SK-N-SH treated with all-trans-retinoic acid at 6 μM for 48 hours (cell line): ENCODE data around the gene TTC28.
A peak's percentile ranks its signal among the peaks of the same experiment; 100 is the strongest.

Experiments
- ATAC-seq: fragments of 200-7000 bp; cut with Tn5 transposase; 3 replicates; pipeline ENCODE4 v1.9.1; 2020; ENCODE audit warnings: mild to moderate bottlenecking, moderate library complexity
- ARNTL ChIP-seq: fragments of 450-650 bp; formaldehyde crosslinking; IDR thresholded peaks from 2 replicates; pipeline ENCODE4 v1.5.0; 2020; ENCODE audit warnings: low read depth, mild to moderate bottlenecking, moderate library complexity, borderline replicate concordance
- BACH2 ChIP-seq: fragments of 250-450 bp; sonication (Bioruptor Pico); IDR thresholded peaks from 2 replicates; pipeline ENCODE4 v1.9.0; 2021; ENCODE audit warnings: mild to moderate bottlenecking, borderline replicate concordance
- CSDC2 ChIP-seq: fragments of 250-450 bp; sonication (Bioruptor Pico); IDR thresholded peaks from 2 replicates; pipeline ENCODE4 v1.5.0; 2020; ENCODE audit warnings: mild to moderate bottlenecking, moderate library complexity
- ESRRG ChIP-seq: fragments of 250-450 bp; sonication (Bioruptor Pico); IDR thresholded peaks from 2 replicates; pipeline ENCODE4 v1.6.1; 2021; ENCODE audit warnings: mild to moderate bottlenecking
- GLIS3 ChIP-seq: fragments of 250-450 bp; sonication (Bioruptor Pico); IDR thresholded peaks from 2 replicates; pipeline ENCODE4 v1.5.0; 2020; ENCODE audit warnings: mild to moderate bottlenecking, moderate library complexity
- ISL1 ChIP-seq: fragments of 250-450 bp; sonication (Bioruptor Pico); IDR thresholded peaks from 2 replicates; pipeline ENCODE4 v2.1.2; 2022; ENCODE audit warnings: mild to moderate bottlenecking, moderate library complexity
- OSR1 ChIP-seq: fragments of 250-450 bp; sonication (Bioruptor Pico); IDR thresholded peaks from 2 replicates; pipeline ENCODE4 v1.8.0; 2022; ENCODE audit warnings: moderate library complexity, mild to moderate bottlenecking, inconsistent platforms
- POU6F1 ChIP-seq: fragments of 250-450 bp; sonication (Bioruptor Pico); IDR thresholded peaks from 2 replicates; pipeline ENCODE4 v1.8.0; 2021; ENCODE audit warnings: low read depth, mild to moderate bottlenecking, moderate library complexity, borderline replicate concordance
- PPARA ChIP-seq: fragments of 250-450 bp; sonication (Bioruptor Pico); IDR thresholded peaks from 2 replicates; pipeline ENCODE4 v1.5.0; 2020; ENCODE audit warnings: mild to moderate bottlenecking, borderline replicate concordance
- RARB ChIP-seq: fragments of 250-450 bp; sonication (Bioruptor Pico); IDR thresholded peaks from 2 replicates; pipeline ENCODE4 v1.8.0; 2021; ENCODE audit warnings: mild to moderate bottlenecking, moderate library complexity
- SNAI2 ChIP-seq: fragments of 250-450 bp; sonication (Bioruptor Pico); IDR thresholded peaks from 2 replicates; pipeline ENCODE4 v1.5.0; 2020; ENCODE audit warnings: mild to moderate bottlenecking, moderate library complexity
- TCF4 ChIP-seq: fragments of 250-450 bp; sonication (Bioruptor Pico); IDR thresholded peaks from 2 replicates; pipeline ENCODE4 v1.8.0; 2021; ENCODE audit warnings: mild to moderate bottlenecking, moderate library complexity, borderline replicate concordance
- TOX ChIP-seq: fragments of 250-450 bp; sonication (Bioruptor Pico); IDR thresholded peaks from 2 replicates; pipeline ENCODE4 v1.8.0; 2021; ENCODE audit warnings: mild to moderate bottlenecking, moderate library complexity, borderline replicate concordance
- TSHZ2 ChIP-seq: fragments of 250-450 bp; sonication (Bioruptor Pico); IDR thresholded peaks from 2 replicates; pipeline ENCODE4 v1.5.0; 2020; ENCODE audit warnings: mild to moderate bottlenecking, moderate library complexity
- ZC3H10 ChIP-seq: fragments of 250-450 bp; sonication (Bioruptor Pico); IDR thresholded peaks from 2 replicates; pipeline ENCODE4 v1.5.1; 2021; ENCODE audit warnings: mild to moderate bottlenecking, moderate library complexity
- ZFP3 ChIP-seq: fragments of 250-450 bp; sonication (Bioruptor Pico); IDR thresholded peaks from 2 replicates; pipeline ENCODE4 v1.5.0; 2020; ENCODE audit warnings: mild to moderate bottlenecking, moderate library complexity
- ZFP30 ChIP-seq: fragments of 450-650 bp; formaldehyde crosslinking; IDR thresholded peaks from 2 replicates; pipeline ENCODE4 v1.5.0; 2022; ENCODE audit warnings: mild to moderate bottlenecking, moderate library complexity
- ZNF565 ChIP-seq: fragments of 450-650 bp; formaldehyde crosslinking; conservative IDR thresholded peaks from 2 replicates; pipeline ENCODE4 v1.5.0; 2020; ENCODE audit warnings: low read depth, mild to moderate bottlenecking, moderate library complexity
- ZNF70 ChIP-seq: fragments of 450-650 bp; formaldehyde crosslinking; IDR thresholded peaks from 2 replicates; pipeline ENCODE4 v1.5.0; 2020; ENCODE audit warnings: mild to moderate bottlenecking, moderate library complexity
- ZNF8 ChIP-seq: fragments of 450-650 bp; formaldehyde crosslinking; IDR thresholded peaks from 2 replicates; pipeline ENCODE4 v1.5.0; 2020; ENCODE audit warnings: mild to moderate bottlenecking, moderate library complexity
- TF ChIP-seq, protein P1 (sequence below): fragments of 250-450 bp; sonication (Bioruptor Pico); IDR thresholded peaks from 2 replicates; pipeline ENCODE4 v1.5.1; 2021; ENCODE audit warnings: mild to moderate bottlenecking, moderate library complexity
- TF ChIP-seq, protein P2 (sequence below): fragments of 250-450 bp; sonication (Bioruptor Pico); IDR thresholded peaks from 2 replicates; pipeline ENCODE4 v1.8.0; 2020; ENCODE audit warnings: mild to moderate bottlenecking, moderate library complexity, borderline replicate concordance

TTC28 gene

DNA sequence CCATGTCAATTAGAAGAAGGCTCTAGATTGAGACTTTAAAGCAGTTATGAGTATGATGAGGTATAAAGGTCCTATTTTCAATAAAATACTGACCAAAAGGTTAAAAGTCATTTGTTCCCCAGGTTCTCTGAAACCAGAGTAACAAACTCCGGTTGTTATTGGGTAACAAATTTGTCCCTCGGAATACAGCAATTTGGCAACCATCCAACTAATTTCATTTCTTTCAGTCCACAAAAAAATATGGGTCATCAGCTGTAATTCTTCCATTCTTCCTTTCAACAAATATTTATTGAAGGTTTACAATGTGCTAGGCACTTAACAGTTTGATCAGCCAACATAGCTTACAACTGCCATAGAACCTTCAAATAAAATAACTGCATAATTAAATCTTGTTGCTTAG lies 79.9 kb downstream of the TTC28 start:
- TF ChIP-seq ZFP30 (CRISPR knock-in tag) (no peak), TOX (CRISPR knock-in tag) (no peak), ZFP3 (CRISPR knock-in tag) (no peak), OSR1 (no peak), TCF4 (CRISPR knock-in tag) (no peak), GLIS3 (CRISPR knock-in tag) (no peak), ISL1 (CRISPR knock-in tag) (no peak), CSDC2 (CRISPR knock-in tag) (no peak), TSHZ2 (no peak), ZNF565 (CRISPR knock-in tag) (no peak), ESRRG (CRISPR knock-in tag) (no peak), SNAI2 (CRISPR knock-in tag) (no peak), POU6F1 (CRISPR knock-in tag) (no peak), ZNF70 (CRISPR knock-in tag) (no peak), BACH2 (CRISPR knock-in tag) (no peak), ARNTL (CRISPR knock-in tag) (no peak), RARB (CRISPR knock-in tag) (no peak)
- TF ChIP-seq, protein P1, sequence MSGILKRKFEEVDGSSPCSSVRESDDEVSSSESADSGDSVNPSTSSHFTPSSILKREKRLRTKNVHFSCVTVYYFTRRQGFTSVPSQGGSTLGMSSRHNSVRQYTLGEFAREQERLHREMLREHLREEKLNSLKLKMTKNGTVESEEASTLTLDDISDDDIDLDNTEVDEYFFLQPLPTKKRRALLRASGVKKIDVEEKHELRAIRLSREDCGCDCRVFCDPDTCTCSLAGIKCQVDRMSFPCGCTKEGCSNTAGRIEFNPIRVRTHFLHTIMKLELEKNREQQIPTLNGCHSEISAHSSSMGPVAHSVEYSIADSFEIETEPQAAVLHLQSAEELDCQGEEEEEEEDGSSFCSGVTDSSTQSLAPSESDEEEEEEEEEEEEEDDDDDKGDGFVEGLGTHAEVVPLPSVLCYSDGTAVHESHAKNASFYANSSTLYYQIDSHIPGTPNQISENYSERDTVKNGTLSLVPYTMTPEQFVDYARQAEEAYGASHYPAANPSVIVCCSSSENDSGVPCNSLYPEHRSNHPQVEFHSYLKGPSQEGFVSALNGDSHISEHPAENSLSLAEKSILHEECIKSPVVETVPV (CRISPR knock-in tag): no peak
- TF ChIP-seq, protein P2, sequence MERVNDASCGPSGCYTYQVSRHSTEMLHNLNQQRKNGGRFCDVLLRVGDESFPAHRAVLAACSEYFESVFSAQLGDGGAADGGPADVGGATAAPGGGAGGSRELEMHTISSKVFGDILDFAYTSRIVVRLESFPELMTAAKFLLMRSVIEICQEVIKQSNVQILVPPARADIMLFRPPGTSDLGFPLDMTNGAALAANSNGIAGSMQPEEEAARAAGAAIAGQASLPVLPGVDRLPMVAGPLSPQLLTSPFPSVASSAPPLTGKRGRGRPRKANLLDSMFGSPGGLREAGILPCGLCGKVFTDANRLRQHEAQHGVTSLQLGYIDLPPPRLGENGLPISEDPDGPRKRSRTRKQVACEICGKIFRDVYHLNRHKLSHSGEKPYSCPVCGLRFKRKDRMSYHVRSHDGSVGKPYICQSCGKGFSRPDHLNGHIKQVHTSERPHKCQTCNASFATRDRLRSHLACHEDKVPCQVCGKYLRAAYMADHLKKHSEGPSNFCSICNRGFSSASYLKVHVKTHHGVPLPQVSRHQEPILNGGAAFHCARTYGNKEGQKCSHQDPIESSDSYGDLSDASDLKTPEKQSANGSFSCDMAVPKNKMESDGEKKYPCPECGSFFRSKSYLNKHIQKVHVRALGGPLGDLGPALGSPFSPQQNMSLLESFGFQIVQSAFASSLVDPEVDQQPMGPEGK: no peak
- ATAC-seq: no peak

DNA sequence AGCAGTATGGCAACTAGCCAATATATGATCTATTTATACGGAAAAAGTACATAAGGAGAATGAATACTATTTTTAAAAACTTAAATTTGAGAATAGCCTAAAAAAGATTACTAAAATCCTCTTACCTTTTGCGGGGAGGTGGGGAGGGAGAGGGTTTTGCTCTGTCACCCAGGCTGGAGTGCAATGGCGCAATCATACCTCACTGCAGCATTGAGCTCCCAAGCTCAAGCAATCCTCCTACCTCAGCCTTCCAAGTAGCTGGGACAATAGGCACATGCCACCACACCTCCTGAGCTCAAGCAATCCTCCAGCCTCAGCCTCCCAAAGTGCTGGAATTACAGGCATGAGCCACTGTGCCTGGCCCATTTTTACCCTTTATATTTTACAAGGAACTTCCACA lies 82.0 kb downstream of the TTC28 start:
- TF ChIP-seq BACH2 (CRISPR knock-in tag): no peak
- ATAC-seq: no peak

DNA sequence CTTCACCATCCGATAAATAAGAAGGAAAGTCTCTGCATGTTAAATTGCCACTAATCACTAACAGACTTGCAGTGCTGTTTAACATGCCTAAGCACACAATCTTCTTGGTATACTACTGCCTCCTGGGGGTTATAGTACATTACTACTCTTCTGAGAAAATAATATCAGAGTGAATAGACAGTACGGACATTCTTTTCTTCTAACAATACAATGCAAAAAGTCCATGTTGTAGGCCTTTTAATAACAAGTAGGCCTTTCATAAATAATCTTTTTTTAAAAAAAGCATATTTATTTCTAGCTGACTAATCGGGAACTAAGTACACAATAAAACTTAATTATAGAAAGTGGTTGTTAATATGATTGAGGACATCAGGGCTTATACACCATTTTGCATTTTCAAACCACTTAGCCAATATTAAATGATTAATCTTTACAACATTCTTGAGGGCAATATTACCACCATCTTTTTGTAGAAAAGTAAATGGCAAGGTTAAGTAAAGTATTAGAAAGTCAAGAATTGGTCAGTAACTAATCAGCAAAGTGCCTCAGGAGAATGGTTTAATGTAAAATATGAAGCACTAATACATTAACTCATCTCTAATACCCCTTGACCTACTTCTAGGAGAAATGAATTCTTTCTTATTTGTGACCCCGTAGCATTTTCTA lies 84.7 kb downstream of the TTC28 start:
- TF ChIP-seq TOX (CRISPR knock-in tag) (no peak), GLIS3 (CRISPR knock-in tag) (no peak), ZFP30 (CRISPR knock-in tag) (no peak), ZC3H10 (no peak), TCF4 (CRISPR knock-in tag) (peak; percentile 85), ARNTL (CRISPR knock-in tag) (no peak), PPARA (no peak), OSR1 (no peak), ZNF70 (CRISPR knock-in tag) (no peak), ZNF8 (CRISPR knock-in tag) (no peak), TSHZ2 (no peak), CSDC2 (CRISPR knock-in tag) (no peak), ISL1 (CRISPR knock-in tag) (peak; percentile 51; the same call in 1 of the 2 replicates)
- TF ChIP-seq, protein P1 (CRISPR knock-in tag): no peak

More for the DNA sequence above, 84.7 kb downstream of the TTC28 start:
- peak; percentile 97 for ATAC-seq
